DND-41 (cell line): Measurements from ENCODE around the gene PLEKHB1.

ENCODE experiments used
- ATAC-seq: fragments of 200-7000 bp; cut with Tn5 transposase; 3 replicates; pipeline ENCODE4 v1.9.1; 2021; ENCODE audit warnings: low read depth; ENCODE audit not compliant: insufficient read depth
- DNase-seq: peaks from one replicate; pipeline ENCODE4 v3.0.0-alpha.2; 2020
- H2AFZ ChIP-seq: 2 replicates; pipeline ENCODE4 v1.6.0; 2012; ENCODE audit warnings: low read depth, low read length
- H3K27ac ChIP-seq: 2 replicates; pipeline ENCODE4 v1.5.1; 2012; ENCODE audit warnings: low read length, inconsistent platforms
- H3K27me3 ChIP-seq: fragments of 200-600 bp; sonication (generic); 2 replicates; pipeline ENCODE4 v1.6.0; 2012; ENCODE audit warnings: low read length, mild to moderate bottlenecking, inconsistent platforms; ENCODE audit not compliant: insufficient read depth, poor library complexity
- H3K36me3 ChIP-seq: 2 replicates; pipeline ENCODE4 v1.5.1; 2012; ENCODE audit warnings: low read length, inconsistent platforms; ENCODE audit not compliant: insufficient read depth
- H3K4me1 ChIP-seq: 2 replicates; pipeline ENCODE4 v1.5.1; 2012; ENCODE audit warnings: mild to moderate bottlenecking, low read length; ENCODE audit not compliant: insufficient read depth
- H3K4me2 ChIP-seq: 2 replicates; pipeline ENCODE4 v1.6.0; 2012; ENCODE audit warnings: mild to moderate bottlenecking, moderate library complexity, low read length, inconsistent platforms; ENCODE audit not compliant: insufficient read depth
- H3K4me3 ChIP-seq, 2 experiments: fragments of 200-600 bp in 1 of 2; shearing (Covaris generic) in 1 of 2; 2 replicates each; pipeline ENCODE4 v1.5.1; 2012 to 2016; ENCODE audit warnings: inconsistent platforms in 2 of 2, low read length in 2 of 2, mild to moderate bottlenecking in 2 of 2, low read depth in 1 of 2, moderate library complexity in 1 of 2
- H3K79me2 ChIP-seq: 2 replicates; pipeline ENCODE4 v1.6.0; 2012; ENCODE audit warnings: low read length, inconsistent platforms; ENCODE audit not compliant: insufficient read depth
- H3K9ac ChIP-seq: 2 replicates; pipeline ENCODE4 v1.6.0; 2012; ENCODE audit warnings: low read depth, mild to moderate bottlenecking, inconsistent platforms, low read length, moderate library complexity
- H3K9me3 ChIP-seq: 2 replicates; pipeline ENCODE4 v1.5.1; 2012; ENCODE audit warnings: low read length, moderate library complexity, mild to moderate bottlenecking, inconsistent platforms; ENCODE audit not compliant: insufficient read depth, severe bottlenecking
- H4K20me1 ChIP-seq: 2 replicates; pipeline ENCODE4 v1.6.0; 2012; ENCODE audit warnings: low read length; ENCODE audit not compliant: insufficient read depth
- EZH2 ChIP-seq: IDR thresholded peaks from 3 replicates; pipeline ENCODE4 v1.6.1; 2012; ENCODE audit warnings: borderline replicate concordance, low read depth, mild to moderate bottlenecking, moderate library complexity, low read length, inconsistent platforms; ENCODE audit not compliant: severe bottlenecking
- TF ChIP-seq, protein P1 (sequence below): IDR thresholded peaks from 2 replicates; pipeline ENCODE4 v1.5.1; 2012; ENCODE audit warnings: borderline replicate concordance, low read length, moderate library complexity, mild to moderate bottlenecking; ENCODE audit not compliant: poor library complexity, severe bottlenecking; ENCODE audit errors: extremely low read depth

Gene PLEKHB1, protein sequence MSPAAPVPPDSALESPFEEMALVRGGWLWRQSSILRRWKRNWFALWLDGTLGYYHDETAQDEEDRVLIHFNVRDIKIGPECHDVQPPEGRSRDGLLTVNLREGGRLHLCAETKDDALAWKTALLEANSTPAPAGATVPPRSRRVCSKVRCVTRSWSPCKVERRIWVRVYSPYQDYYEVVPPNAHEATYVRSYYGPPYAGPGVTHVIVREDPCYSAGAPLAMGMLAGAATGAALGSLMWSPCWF

DNA sequence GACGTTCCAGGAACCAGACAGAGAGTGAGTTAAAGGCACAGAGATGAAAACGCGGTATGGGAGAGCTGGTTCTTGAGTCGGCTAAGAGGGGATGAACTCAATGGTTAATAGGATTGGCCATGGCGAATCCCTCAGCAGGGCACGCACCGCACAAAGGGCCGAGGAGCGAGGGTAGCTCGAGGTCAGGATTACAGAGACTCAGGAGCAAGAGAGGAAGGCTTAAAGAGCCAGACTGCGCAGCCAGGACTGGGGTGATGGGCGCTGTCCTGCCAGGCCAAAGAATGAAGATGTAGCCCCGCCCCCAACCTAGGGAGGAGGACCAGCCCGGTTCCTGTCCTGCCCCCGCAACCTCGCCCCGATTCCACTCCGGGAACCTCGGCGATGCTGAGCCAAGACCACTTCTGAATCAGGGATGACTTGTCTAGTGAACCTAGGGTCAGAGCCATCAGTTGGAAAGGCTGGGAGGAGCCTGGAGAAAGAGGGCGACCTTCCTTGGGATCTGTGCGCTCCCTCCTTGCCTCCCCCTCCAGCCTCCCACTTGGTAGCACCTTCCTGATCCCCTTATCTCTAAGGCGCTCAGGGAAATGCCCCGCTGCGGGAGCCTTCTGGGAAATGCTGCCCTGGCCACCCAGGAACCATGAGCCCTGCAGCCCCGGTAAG, at the start of gene PLEKHB1:
Gene PLEKHB1 (plus strand): TSS at position 610 of the 660 bp plus-strand sequence. CDS start 28 bp downstream, at position 638.
- Histone ChIP-seq H3K79me2 (no peaks in the 10 kb centered on the region), H3K4me3 (no peak within 1 kb of the TSS), H3K4me1 (no peaks in the 10 kb centered on the region), H3K36me3 (no peaks in the 10 kb centered on the region), H3K4me2 (no peak within 1 kb of the TSS), H3K9ac (no peak within 1 kb of the TSS), H2AFZ (no peak within 1 kb of the TSS), H4K20me1 (no peaks in the 10 kb centered on the region; the same call in 1 of the 2 replicates), H3K9me3 (no peaks in the 10 kb centered on the region), H3K27me3 (no peaks in the 10 kb centered on the region), H3K27ac (no peak within 1 kb of the TSS)
- ATAC-seq (no peak), DNase-seq (no peak)
- TF ChIP-seq, protein P1, sequence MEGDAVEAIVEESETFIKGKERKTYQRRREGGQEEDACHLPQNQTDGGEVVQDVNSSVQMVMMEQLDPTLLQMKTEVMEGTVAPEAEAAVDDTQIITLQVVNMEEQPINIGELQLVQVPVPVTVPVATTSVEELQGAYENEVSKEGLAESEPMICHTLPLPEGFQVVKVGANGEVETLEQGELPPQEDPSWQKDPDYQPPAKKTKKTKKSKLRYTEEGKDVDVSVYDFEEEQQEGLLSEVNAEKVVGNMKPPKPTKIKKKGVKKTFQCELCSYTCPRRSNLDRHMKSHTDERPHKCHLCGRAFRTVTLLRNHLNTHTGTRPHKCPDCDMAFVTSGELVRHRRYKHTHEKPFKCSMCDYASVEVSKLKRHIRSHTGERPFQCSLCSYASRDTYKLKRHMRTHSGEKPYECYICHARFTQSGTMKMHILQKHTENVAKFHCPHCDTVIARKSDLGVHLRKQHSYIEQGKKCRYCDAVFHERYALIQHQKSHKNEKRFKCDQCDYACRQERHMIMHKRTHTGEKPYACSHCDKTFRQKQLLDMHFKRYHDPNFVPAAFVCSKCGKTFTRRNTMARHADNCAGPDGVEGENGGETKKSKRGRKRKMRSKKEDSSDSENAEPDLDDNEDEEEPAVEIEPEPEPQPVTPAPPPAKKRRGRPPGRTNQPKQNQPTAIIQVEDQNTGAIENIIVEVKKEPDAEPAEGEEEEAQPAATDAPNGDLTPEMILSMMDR: no peak
- TF ChIP-seq EZH2: no peak

DNA sequence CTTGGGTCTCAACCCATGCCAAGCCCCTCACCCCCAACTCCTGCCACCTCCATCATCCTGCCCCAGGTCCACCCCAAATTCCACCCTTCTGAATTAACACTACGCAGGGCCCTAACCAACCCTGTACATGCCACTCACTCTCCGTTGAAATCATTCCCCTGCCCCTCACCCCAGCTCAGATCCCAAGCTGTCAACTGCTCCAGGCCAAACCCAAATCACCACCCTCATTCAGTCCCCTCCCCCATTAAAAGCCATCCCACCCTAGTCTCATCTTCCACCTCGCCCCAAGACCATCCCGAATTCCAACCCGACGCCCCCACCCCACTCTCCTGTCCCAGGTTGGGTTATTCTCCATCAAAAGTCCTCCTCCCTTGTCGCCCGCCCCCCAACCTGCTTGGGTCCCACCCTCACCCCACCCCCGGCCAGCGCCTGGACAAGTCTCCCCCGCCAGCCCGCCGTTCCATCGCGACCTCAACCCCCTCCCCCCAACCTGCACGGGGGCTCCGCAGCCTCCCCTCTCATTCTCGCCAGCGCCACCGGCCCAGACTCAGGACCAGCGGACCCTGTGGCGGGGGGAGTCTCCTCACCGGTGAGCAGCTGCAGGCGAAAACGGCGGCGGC, 48.9 kb upstream of the PLEKHB1 start:
- H3K4me1 ChIP-seq: peaks cover 37% of the 10 kb centered on the region
- H4K20me1 ChIP-seq: no peaks in the 10 kb centered on the region
- H3K36me3 ChIP-seq: no peaks in the 10 kb centered on the region
- peak overlapping the region; percentile 69 for H3K9ac ChIP-seq
- no peak for ATAC-seq
- no peak for TF ChIP-seq EZH2
- TF ChIP-seq, protein P1: no peak
- H3K27me3 ChIP-seq: no peaks in the 10 kb centered on the region
- peak overlapping the region; percentile 81 for H3K4me2 ChIP-seq
- H3K27ac ChIP-seq: peak overlapping the region; percentile 92
- H3K9me3 ChIP-seq: no peaks in the 10 kb centered on the region
- DNase-seq: no peak
- H2AFZ ChIP-seq: peak overlapping the region; percentile 94
- peaks cover 55% of the 10 kb centered on the region for H3K79me2 ChIP-seq
- peak overlapping the region; percentile 50 to 81 for H3K4me3 ChIP-seq

DNA sequence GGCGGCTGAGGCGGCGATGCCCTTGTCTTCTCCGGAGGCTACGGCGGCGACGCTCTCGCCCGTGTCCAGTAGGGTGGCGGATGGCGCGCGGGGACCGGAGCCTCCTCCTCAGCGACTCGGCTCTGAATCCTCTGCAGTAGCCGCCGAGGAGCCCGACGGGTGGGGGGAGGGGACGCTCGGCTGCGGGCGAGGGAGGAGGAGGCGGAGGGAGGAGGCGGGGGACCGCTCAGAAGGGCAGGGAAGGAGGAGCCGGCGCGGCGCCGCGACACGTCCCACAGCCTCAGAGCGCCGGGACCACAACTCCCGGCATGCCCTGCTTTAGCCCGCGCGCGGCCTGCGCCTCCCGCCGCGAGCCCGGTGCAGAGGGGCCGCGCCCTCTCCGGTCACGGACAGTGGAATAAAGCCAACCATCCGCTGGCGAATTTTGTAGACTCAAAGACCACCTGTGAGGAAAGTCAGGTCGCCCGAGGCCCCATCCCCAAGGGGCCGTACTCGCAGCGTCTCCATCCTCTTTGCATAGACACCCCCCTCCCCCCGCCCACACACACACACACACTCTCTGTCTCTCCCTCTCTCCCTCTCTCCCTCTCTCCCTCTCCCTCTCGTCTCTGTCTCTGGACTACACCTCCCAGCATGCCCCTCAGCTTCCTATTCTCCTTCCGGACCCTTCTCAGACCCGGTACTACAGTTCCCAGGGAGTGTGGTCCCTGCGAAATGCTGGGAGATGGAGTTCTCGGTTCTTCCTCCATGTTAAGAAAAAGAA, 48.2 kb upstream of the PLEKHB1 start, which contains the start of gene FAM168A:
Gene FAM168A (minus strand): TSS at position 157 of the 763 bp plus-strand sequence. CDS start 129,638 bp downstream, outside the sequence.
- H3K4me1 ChIP-seq: peaks cover 37% of the 10 kb centered on the region
- H3K27ac ChIP-seq: peak within 1 kb of the TSS; percentile 92
- H3K4me3 ChIP-seq: peak within 1 kb of the TSS; percentile 50 to 81
- H4K20me1 ChIP-seq: no peaks in the 10 kb centered on the region
- H3K9me3 ChIP-seq: no peaks in the 10 kb centered on the region
- no peaks in the 10 kb centered on the region for H3K27me3 ChIP-seq
- H2AFZ ChIP-seq: peak within 1 kb of the TSS; percentile 94
- peaks cover 48% of the 10 kb centered on the region for H3K79me2 ChIP-seq
- peak within 1 kb of the TSS; percentile 69 for H3K9ac ChIP-seq
- no peak for TF ChIP-seq EZH2
- TF ChIP-seq, protein P1: peak; percentile 35
- H3K4me2 ChIP-seq: peak within 1 kb of the TSS; percentile 81
- DNase-seq (peak; percentile 95), ATAC-seq (peak; percentile 91)
- no peaks in the 10 kb centered on the region for H3K36me3 ChIP-seq
